ENCODE measurements around the gene LDB1.
A peak's percentile ranks its signal among the peaks of the same experiment; 100 is the strongest.

The LDB1 gene

DNA sequence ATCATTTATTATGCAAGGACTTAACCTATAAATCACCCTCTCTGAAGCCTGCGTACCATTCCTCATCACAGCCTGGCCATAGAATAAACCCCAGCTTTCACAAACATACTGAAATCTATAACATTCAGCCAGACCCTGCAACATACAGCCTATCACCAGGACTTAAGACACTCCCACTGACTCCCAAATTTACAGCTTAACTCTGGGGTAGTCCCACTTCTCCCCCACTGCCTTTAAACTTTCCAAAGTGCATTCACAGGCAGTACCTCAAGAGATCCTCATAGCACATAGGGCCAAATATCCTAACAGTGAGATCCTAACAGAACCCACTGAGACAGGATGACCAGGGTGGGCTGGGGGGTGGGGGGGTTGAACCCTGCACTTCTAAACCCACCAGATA is 3.5 kb downstream of the LDB1 start:
- Histone ChIP-seq H3K79me1 (ENCODE audit: low read length) (peaks cover 44% of the 10 kb centered on the region), H4K8ac (ENCODE audit: low read depth, low read length) (peak overlapping the region; percentile 26), H2BK120ac (ENCODE audit: insufficient read depth, low read length, poor library complexity) (no peak overlapping the region), H2AK5ac (ENCODE audit: low read length) (no peak overlapping the region), H2AFZ (ENCODE audit: insufficient read depth, low read length, poor library complexity) (no peak overlapping the region), H3K27me3 (ENCODE audit: insufficient read depth, low read length) (no peaks in the 10 kb centered on the region), H3K4ac (ENCODE audit: low read depth, low read length) (peak overlapping the region; percentile 44), H2BK5ac (ENCODE audit: low read depth, low read length, poor library complexity) (peak overlapping the region; percentile 26), H3K4me3 (ENCODE audit: low read depth, low read length) (no peak overlapping the region), H3K36me3 (ENCODE audit: control insufficient read depth in 1 of 2, insufficient read depth in 2 of 2, low read length in 2 of 2) (peaks cover 1 to 2% of the 10 kb centered on the region in 2 experiments), H3K23ac (ENCODE audit: low read length) (no peak overlapping the region), H3K9ac (ENCODE audit: low read length) (no peak overlapping the region), H3K18ac (ENCODE audit: low read length) (no peak overlapping the region), H2BK12ac (ENCODE audit: low read length) (no peak overlapping the region), H3K27ac (ENCODE audit: low read depth, low read length) (no peak overlapping the region), H4K12ac (ENCODE audit: low read depth, low read length) (no peak overlapping the region), H3K4me1 (ENCODE audit: control insufficient read depth in 1 of 2, insufficient read depth in 2 of 2, low read length in 2 of 2) (peaks cover 38 to 50% of the 10 kb centered on the region in 2 experiments), H4K91ac (ENCODE audit: low read depth, low read length) (peak overlapping the region; percentile 63), H3K79me2 (ENCODE audit: control insufficient read depth, insufficient read depth, low read length, poor library complexity) (peaks cover 57% of the 10 kb centered on the region), H3K9me3 (ENCODE audit: insufficient read depth, low read depth, low read length) (peaks cover 1% of the 10 kb centered on the region), H3K4me2 (ENCODE audit: low read length) (no peak overlapping the region), H3K14ac (ENCODE audit: low read length) (no peak overlapping the region)
- WGBS (ENCODE audit: extremely low coverage, insufficient coverage, insufficient read length): no CpG with 5 or more reads among the region's 1 CpG
- no peak for DNase-seq

DNA sequence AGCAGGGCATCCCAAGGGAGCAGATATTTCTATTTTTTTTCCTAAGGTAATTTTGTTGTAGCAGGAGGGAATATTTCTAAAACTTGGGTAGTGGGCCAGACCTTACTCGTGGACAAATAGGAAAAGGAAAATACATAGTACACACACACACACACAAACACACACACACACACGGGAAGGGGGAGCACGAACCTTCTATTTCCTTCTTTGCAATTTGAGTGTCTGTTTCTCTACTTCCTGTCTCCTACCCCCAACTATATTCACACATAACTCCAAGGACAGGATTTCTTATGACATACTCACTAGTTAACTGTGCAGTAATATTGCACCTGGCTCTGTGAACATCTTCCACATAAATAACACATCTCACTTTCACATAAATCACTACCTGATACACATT is 4.4 kb downstream of the LDB1 start:
- Histone ChIP-seq H2BK120ac (ENCODE audit: insufficient read depth, low read length, poor library complexity) (peak overlapping the region; percentile 39), H3K79me1 (ENCODE audit: low read length) (peaks cover 36% of the 10 kb centered on the region), H2AK5ac (ENCODE audit: low read length) (no peak overlapping the region), H4K91ac (ENCODE audit: low read depth, low read length) (no peak overlapping the region), H3K14ac (ENCODE audit: low read length) (no peak overlapping the region), H3K18ac (ENCODE audit: low read length) (no peak overlapping the region), H3K79me2 (ENCODE audit: control insufficient read depth, insufficient read depth, low read length, poor library complexity) (peaks cover 57% of the 10 kb centered on the region), H2BK5ac (ENCODE audit: low read depth, low read length, poor library complexity) (no peak overlapping the region), H3K9ac (ENCODE audit: low read length) (no peak overlapping the region), H2BK12ac (ENCODE audit: low read length) (no peak overlapping the region), H3K4ac (ENCODE audit: low read depth, low read length) (peak overlapping the region; percentile 84), H3K27ac (ENCODE audit: low read depth, low read length) (peak overlapping the region; percentile 80), H4K8ac (ENCODE audit: low read depth, low read length) (no peak overlapping the region), H3K4me2 (ENCODE audit: low read length) (peak overlapping the region; percentile 93), H3K9me3 (ENCODE audit: insufficient read depth, low read depth, low read length) (peaks cover 1% of the 10 kb centered on the region), H3K4me3 (ENCODE audit: low read depth, low read length) (no peak overlapping the region), H3K36me3 (ENCODE audit: control insufficient read depth in 1 of 2, insufficient read depth in 2 of 2, low read length in 2 of 2) (peaks cover 10 to 11% of the 10 kb centered on the region in 2 experiments), H3K23ac (ENCODE audit: low read length) (no peak overlapping the region), H4K12ac (ENCODE audit: low read depth, low read length) (no peak overlapping the region), H2AFZ (ENCODE audit: insufficient read depth, low read length, poor library complexity) (no peak overlapping the region), H3K27me3 (ENCODE audit: insufficient read depth, low read length) (no peaks in the 10 kb centered on the region), H3K4me1 (ENCODE audit: control insufficient read depth in 1 of 2, insufficient read depth in 2 of 2, low read length in 2 of 2) (peaks cover 38 to 47% of the 10 kb centered on the region in 2 experiments)
- WGBS (ENCODE audit: extremely low coverage, insufficient coverage, insufficient read length): no CpG with 5 or more reads among the region's 3 CpGs
- no peak for DNase-seq

DNA sequence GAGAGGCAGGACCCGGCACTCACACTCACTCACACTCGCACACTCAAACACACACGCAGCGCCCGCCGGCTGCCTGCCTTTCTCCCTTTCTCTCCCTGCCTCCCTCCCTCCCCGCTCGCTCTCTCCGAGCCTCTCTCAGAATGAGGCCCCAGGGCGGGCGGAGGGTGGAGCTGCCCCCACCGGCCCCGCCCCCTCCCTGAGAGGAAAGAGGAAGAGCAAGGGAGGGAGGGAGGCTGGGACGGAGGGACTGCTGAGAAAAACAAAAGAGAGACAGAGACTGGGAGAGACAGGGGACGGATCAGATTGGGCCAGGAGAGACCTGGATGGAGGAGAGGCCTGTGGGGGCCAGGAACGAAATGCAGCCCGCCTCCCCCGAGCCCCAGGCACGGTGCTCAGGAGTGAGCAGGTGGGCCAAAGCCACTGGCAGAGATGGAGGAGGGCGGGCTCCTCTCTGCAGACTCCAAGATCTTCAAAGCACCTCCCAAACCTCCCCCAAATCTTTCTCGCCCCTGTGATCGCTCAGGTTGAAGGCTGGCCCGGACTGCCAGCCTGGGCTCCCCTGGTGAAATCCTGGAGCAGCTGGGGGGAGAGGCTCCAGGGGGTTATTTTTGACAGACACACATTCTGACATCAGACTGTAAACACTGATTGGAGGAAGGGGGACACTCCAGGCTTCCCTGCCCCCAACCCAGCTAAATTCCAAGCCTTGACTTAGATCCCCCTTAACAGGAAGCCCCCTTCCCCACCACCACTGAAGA is 5.1 kb downstream of the LDB1 start:
- Histone ChIP-seq H4K8ac (ENCODE audit: low read depth, low read length) (peak overlapping the region; percentile 82), H3K36me3 (ENCODE audit: control insufficient read depth in 1 of 2, insufficient read depth in 2 of 2, low read length in 2 of 2) (peaks cover 18% of the 10 kb centered on the region in 2 experiments), H3K23ac (ENCODE audit: low read length) (no peak overlapping the region), H4K12ac (ENCODE audit: low read depth, low read length) (peak overlapping the region; percentile 68), H3K4ac (ENCODE audit: low read depth, low read length) (peak overlapping the region; percentile 84), H2BK12ac (ENCODE audit: low read length) (no peak overlapping the region), H3K18ac (ENCODE audit: low read length) (peak overlapping the region; percentile 95), H3K27ac (ENCODE audit: low read depth, low read length) (peak overlapping the region; percentile 80), H3K14ac (ENCODE audit: low read length) (peak overlapping the region; percentile 88), H3K27me3 (ENCODE audit: insufficient read depth, low read length) (no peaks in the 10 kb centered on the region), H2BK5ac (ENCODE audit: low read depth, low read length, poor library complexity) (peak overlapping the region; percentile 55), H3K4me3 (ENCODE audit: low read depth, low read length) (peak overlapping the region; percentile 93), H3K4me1 (ENCODE audit: control insufficient read depth in 1 of 2, insufficient read depth in 2 of 2, low read length in 2 of 2) (peaks cover 38 to 47% of the 10 kb centered on the region in 2 experiments), H3K4me2 (ENCODE audit: low read length) (peak overlapping the region; percentile 93), H2BK120ac (ENCODE audit: insufficient read depth, low read length, poor library complexity) (peak overlapping the region; percentile 39), H2AFZ (ENCODE audit: insufficient read depth, low read length, poor library complexity) (peak overlapping the region; percentile 60), H3K9ac (ENCODE audit: low read length) (peak overlapping the region; percentile 63), H3K9me3 (ENCODE audit: insufficient read depth, low read depth, low read length) (peaks cover 1% of the 10 kb centered on the region), H3K79me2 (ENCODE audit: control insufficient read depth, insufficient read depth, low read length, poor library complexity) (peaks cover 52% of the 10 kb centered on the region), H4K91ac (ENCODE audit: low read depth, low read length) (peak overlapping the region; percentile 79), H3K79me1 (ENCODE audit: low read length) (peaks cover 28% of the 10 kb centered on the region), H2AK5ac (ENCODE audit: low read length) (peak overlapping the region; percentile 68)
- WGBS (ENCODE audit: extremely low coverage, insufficient coverage, insufficient read length): no CpG with 5 or more reads among the region's 23 CpGs
- DNase-seq: peak; percentile 78 to 85

DNA sequence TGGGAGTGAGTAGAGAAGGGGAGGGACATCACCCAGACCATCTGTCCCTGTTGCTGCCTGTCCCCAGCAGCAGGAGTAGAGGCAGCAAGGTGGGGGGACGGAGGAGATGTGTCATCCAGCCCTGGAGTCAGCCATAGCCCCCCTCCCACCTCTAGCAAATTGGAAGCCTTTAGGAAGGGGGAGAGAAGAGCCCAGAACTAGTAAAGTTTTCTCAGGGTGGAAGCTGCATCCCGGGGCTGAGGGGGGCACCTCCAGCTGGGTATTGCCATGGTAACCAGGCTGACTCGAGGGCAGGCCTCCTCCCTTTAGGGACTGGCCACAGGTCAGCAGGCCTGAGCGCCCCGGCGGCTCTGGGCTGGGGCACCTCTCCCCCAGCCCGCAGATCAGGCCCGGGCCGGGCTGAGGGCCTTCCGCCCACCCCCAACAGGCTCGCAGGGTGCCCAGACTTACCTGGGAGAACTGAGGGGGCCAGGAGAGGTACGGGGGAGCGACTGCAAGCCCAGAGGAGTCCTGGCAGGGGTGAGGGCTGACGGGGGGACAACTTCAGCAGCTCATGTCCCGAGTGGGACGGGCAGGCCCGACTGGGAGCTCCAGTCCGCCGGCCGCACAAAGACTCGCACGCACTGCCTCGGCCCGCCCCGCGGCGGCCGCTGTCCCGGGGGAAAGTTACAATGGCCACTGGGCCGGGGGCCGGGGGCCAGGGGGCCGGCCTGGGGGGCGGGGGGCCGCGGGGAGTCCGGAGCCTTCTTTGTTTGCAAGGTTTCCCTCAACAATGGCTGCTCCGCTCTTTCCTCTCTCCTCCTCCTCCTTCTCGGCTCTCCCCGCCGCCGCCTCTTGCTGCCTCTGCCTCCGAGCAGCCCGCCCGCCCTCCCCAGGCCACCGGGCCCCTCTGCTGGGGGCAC is 6.0 kb downstream of the LDB1 start:
- WGBS (ENCODE audit: extremely low coverage, insufficient coverage, insufficient read length): no CpG with 5 or more reads among the region's 45 CpGs

More for the DNA sequence above, 6.0 kb downstream of the LDB1 start:
- H3K23ac ChIP-seq (ENCODE audit: low read length): no peak overlapping the region
- H3K9me3 ChIP-seq (ENCODE audit: insufficient read depth, low read depth, low read length): no peaks in the 10 kb centered on the region
- H4K8ac ChIP-seq (ENCODE audit: low read depth, low read length): peak overlapping the region; percentile 56
- DNase-seq: no peak
- H3K79me2 ChIP-seq (ENCODE audit: control insufficient read depth, insufficient read depth, low read length, poor library complexity): peaks cover 46% of the 10 kb centered on the region
- H3K4me1 ChIP-seq (ENCODE audit: control insufficient read depth in 1 of 2, insufficient read depth in 2 of 2, low read length in 2 of 2): peaks cover 38 to 47% of the 10 kb centered on the region in 2 experiments
- H3K4me2 ChIP-seq (ENCODE audit: low read length): peak overlapping the region; percentile 93
- peak overlapping the region; percentile 37 for H2BK120ac ChIP-seq (ENCODE audit: insufficient read depth, low read length, poor library complexity)
- H3K9ac ChIP-seq (ENCODE audit: low read length): peak overlapping the region; percentile 97
- peak overlapping the region; percentile 95 for H3K4ac ChIP-seq (ENCODE audit: low read depth, low read length)
- H3K4me3 ChIP-seq (ENCODE audit: low read depth, low read length): peak overlapping the region; percentile 93
- peak overlapping the region; percentile 43 for H4K12ac ChIP-seq (ENCODE audit: low read depth, low read length)
- H3K27ac ChIP-seq (ENCODE audit: low read depth, low read length): peak overlapping the region; percentile 39
- peak overlapping the region; percentile 2 for H2BK12ac ChIP-seq (ENCODE audit: low read length)
- peak overlapping the region; percentile 37 for H2AFZ ChIP-seq (ENCODE audit: insufficient read depth, low read length, poor library complexity)
- peaks cover 26 to 27% of the 10 kb centered on the region in 2 experiments for H3K36me3 ChIP-seq (ENCODE audit: control insufficient read depth in 1 of 2, insufficient read depth in 2 of 2, low read length in 2 of 2)
- H3K14ac ChIP-seq (ENCODE audit: low read length): peak overlapping the region; percentile 69
- H4K91ac ChIP-seq (ENCODE audit: low read depth, low read length): peak overlapping the region; percentile 78
- H2BK5ac ChIP-seq (ENCODE audit: low read depth, low read length, poor library complexity): peak overlapping the region; percentile 42
- H2AK5ac ChIP-seq (ENCODE audit: low read length): peak overlapping the region; percentile 51
- H3K79me1 ChIP-seq (ENCODE audit: low read length): peaks cover 23% of the 10 kb centered on the region
- no peaks in the 10 kb centered on the region for H3K27me3 ChIP-seq (ENCODE audit: insufficient read depth, low read length)
- H3K18ac ChIP-seq (ENCODE audit: low read length): peak overlapping the region; percentile 83
